HG03460 (cell line): Measurements from ENCODE around the gene OR6C65.
"Not testable (repeated sequence)": the region's sequence is repeated elsewhere in the genome, so short reads cannot be mapped to it uniquely, and the experiment has no call there.

Experiments used
- ATAC-seq: cut with Tn5 transposase; IDR thresholded peaks from one replicate; pipeline ENCODE4 v1.9.1; 2021; ENCODE audit not compliant: unreplicated experiment

OR6C65 gene

GRCh38 chr12:55400229-55400628 lies at the start of gene OR6C65:
Gene OR6C65 (plus strand): TSS chr12:55400529. CDS start chr12:55400529, 0 bp downstream.
- ATAC-seq, result no peak

DNA sequence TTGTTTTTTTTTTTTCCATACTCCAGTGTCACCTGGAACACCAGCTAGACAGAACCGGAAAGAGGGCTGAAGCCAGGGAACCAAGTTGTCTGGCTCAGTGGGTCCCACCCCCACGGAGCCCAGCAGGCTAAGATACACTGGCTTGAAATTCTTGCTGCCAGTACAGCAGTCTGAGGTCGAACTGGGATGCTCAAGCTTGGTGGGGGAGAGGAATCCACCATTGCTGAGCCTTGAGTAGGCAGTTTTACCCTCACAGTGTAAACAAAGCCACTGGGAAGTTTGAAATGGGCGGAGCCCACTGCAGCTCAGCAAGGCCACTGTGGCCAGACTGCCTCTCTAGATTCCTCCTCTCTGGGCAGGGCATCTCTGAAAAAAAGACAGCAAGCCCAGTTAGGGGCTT lies 45.0 kb upstream of the OR6C65 start:
- ATAC-seq, result not testable (repeated sequence)

- ATAC-seq, result no peak
Observed at GRCh38 chr12:55362675-55363074, 37.7 kb upstream of the OR6C65 start, which contains the start of gene OR6C75. Gene OR6C75 (plus strand): TSS chr12:55362975. CDS start chr12:55365111, 2,136 bp downstream.

DNA sequence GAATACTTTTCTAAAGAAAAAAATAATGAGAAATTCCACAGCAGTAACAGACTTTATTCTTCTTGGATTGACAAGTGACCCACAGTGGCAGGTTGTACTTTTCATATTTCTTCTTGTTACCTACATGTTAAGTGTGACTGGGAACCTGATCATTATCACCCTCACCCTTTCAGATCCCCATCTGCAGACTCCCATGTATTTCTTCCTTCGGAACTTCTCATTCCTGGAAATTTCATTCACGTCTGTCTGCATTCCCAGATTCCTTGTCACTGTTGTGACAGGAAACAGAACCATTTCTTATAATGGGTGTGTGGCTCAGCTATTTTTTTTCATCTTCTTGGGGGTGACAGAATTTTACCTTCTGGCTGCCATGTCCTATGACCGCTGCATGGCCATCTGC lies 35.2 kb upstream of the OR6C65 start:
- ATAC-seq, result no peak

GRCh38 chr12:55372521-55372920 lies 27.8 kb upstream of the OR6C65 start:
- ATAC-seq, result no peak

DNA sequence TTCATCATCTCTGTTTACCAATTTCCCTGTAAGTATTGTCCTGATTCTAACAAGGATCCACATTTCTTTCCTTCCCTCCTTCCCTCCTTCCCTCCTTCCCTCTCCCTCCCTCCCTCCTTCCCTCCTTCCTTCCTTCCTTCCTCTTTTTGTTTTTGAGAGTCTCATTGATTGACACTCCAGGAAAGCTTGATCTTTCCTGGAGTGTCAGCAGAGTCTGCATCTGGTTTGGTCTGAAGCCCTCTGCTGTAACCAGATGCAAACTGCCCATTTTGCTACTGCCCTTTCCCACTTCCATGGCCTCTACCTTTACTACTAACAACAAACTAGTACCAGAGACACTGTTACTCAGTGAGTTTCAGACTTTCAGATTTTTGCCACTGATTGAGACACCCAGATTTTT lies 14.4 kb upstream of the OR6C65 start:
- no peak for ATAC-seq

DNA sequence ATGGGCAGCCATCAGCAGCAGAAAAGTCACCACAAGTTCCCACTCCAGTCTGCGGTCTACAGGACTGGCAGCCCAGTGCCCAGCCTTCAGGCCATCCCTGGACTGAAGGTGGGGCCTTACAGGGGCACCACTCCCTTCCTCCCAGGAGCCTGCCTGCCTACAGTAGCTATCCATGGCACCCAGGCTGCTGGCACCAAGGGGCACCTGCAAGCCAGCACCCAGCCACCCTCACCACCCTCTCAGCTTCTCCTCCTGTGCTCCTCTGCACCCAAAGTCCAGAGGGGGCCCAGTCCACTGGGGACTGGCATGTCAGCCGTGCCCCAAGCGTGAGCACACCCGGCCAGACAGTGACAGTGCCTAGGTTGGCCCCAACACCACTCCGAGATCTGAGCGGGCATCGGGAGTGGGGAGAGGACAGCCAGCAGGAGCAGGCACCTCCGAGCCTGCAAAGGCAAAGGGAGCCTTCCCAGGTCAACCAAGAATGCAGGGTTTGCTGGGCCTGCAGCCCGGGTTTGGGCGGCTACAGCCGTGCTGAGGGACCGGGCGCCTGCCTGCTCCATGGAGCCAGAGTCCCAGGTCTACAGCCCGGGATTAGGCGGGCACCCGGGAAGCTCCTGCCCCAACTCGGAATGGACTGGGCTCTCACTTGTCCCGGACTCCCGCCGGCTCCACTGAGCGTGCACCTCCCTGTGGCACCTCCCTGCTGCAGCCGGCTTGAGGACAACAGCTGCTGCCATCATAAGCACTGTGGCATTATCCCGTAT lies 8.1 kb upstream of the OR6C65 start:
- no peak for ATAC-seq

DNA sequence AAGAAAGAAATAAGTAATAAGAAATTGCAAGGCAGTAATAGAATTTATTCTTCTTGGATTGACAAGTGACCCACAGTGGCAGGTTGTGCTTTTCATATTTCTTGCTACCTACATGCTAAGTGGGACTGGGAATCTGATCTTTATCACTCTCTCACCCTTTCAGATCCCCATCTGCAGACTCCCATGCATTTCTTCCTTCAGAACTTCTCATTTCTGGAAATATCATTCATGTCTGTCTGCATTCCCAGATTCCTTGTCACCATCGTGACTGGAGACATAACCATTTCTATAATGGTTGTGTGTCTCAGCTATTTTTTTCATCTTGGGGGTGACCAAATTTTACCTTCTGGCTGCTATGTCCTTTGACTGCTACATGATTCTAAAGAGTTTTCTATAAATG lies 4.0 kb upstream of the OR6C65 start:
- ATAC-seq, result no peak

DNA sequence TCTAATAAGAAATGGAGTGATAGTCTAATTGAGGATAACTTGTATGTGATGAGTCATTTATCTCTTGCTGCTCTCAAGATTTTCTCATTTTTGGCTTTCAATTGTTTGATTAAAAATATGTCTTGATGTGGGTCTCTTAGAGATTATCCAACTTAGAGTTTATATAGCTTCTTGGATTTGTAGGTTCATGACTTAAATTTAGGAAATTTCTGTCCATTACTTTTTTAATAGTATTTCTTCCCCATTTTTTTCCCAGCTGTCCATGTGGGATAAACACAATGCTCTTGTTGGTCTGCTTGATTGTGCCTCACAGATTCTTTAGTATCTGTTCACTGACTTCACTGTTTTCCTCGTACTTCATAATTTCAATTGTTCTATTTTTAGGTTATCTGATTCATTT lies 7.5 kb downstream of the OR6C65 start:
- ATAC-seq, result no peak

DNA sequence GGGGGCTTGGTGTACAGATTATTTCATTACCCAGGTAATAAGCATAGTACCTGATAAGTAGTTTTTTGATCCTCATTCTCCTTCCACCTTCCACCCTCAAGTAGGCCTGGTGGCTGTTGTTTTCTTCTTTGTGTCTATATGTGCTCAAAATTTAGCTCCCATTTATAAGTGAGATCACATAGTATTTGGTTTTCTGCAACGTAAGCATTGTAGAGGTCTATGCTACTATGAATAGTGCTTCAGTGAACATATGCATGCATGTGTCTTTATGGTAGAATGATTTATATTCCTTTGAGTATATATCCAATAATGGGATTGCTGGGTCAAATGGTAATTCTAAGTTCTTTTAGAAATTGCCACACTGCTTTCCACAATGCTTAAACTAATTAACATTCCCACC lies 8.8 kb downstream of the OR6C65 start:
- ATAC-seq, result not testable (repeated sequence)

DNA sequence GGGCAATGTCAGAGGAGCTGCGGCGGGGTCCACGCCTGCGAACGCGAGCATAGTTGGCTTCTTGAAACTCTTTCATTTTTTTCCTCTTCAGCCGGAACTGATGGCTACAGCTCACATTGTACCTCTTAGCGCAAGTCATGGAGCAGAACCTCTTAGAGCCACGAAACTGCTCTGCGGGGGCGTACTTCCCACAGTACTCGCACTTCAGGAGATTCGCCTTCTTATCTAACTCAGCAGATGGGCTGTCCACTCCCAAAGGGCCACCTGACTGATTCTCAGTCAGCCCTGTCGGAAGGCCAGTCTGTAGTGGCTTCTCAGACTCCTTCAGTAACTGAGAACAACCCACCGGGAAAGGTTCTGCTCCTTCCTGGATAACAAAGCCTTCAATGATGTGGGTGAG lies 11.8 kb downstream of the OR6C65 start:
- not testable (repeated sequence) for ATAC-seq

DNA sequence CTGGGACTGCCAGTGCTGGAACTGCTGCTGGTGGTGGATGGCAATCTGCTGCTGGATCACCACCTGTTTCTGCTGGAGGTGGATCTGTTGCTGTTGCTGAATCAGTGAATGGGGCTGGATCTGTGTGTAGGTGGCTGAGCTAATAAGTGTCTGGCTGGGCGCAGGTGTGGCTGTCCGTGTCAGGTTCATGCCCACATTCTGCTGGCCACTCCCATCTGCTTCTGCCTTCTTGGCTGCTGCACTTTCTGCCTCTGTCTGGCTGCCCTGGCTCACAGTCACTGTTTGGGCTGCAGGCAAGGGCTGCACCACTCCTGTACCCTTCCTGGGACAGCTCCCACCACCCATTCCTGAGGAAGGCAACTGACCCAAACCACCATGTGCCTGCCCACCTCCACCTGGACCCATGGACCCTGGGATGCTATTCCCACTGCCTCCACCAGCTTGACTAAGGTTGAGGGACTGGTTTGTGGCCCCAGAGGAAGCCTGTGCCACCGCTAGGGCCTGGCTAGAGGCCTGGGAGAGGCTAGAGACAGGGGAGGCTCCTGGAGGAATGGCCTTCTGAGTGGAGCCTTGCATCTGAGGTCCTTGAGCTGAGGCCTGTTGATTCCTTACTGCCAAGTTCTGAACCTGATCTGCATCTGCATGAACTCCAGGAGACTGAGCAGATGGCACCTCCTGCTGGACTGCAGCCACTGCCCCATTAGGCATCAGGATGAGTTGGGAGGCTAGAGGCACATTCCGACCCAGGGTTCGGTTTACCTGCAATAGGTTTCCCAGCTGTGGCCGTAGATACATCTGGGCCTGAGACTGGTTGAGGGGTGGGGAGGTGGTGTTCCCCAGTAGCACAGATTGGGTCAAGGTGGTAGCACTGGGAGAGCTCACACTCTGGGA lies 13.4 kb downstream of the OR6C65 start:
- ATAC-seq, result not testable (repeated sequence)

DNA sequence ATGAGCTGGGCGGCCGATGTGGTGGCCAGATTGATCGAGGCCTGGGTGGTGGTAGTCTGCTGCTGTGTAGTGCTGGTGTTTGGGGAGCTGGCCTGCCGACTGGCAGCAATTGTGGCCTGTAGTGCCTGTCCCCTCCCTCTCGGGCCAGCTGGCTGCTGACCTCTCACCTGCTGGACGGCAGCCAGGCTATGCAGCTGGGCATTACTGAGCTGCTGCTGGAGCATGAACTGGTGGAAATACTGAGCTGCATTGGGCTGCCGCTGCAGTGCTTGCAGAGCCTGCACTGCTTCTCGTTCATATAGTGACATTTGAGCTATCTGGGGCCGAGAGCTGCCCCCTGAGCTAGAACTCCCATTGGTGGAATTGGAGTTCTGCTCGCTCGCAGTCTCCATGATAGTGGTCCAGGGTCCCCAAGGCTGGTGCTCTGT lies 14.1 kb downstream of the OR6C65 start:
- ATAC-seq, result not testable (repeated sequence)

DNA sequence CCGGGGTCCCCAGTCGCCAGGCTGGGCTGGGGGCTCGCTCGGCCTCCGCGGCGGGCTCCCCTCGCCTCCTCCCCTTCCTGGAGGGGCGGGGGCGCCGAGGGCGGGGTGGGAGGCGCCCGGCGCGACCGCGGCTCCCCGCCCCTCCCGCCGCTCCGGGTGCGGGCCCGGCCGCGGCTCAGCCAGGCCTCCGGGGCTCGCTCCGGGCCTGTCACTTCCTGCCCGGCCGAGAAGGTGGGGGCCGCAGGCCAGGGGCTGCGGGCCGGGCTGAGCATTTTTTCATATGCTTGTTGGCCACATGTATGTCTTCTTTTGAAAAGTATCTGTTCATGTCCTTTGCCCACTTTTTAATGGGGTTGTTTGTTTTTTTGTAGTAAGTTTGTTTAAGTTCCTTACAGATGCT lies 14.6 kb downstream of the OR6C65 start:
- ATAC-seq, result not testable (repeated sequence)

DNA sequence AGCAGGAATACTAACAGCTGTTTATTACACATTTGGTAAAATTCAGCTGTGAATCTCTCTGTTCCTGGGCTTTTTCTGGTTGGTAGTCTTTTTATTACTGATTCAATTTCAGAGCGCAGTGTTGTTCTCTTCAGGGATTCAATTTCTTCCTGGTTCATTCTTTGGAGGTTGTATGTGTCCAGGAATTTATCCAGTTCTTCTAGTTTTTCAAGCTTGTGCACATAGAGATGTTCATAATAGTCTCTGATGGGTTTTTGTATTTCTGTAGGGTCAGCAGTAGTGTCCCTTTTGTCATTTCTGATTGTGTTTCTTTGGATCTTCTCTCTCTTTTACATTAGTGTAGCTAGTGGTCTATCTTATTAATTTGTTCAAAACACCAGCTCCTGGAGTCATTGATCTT lies 16.6 kb downstream of the OR6C65 start:
- ATAC-seq, result no peak

DNA sequence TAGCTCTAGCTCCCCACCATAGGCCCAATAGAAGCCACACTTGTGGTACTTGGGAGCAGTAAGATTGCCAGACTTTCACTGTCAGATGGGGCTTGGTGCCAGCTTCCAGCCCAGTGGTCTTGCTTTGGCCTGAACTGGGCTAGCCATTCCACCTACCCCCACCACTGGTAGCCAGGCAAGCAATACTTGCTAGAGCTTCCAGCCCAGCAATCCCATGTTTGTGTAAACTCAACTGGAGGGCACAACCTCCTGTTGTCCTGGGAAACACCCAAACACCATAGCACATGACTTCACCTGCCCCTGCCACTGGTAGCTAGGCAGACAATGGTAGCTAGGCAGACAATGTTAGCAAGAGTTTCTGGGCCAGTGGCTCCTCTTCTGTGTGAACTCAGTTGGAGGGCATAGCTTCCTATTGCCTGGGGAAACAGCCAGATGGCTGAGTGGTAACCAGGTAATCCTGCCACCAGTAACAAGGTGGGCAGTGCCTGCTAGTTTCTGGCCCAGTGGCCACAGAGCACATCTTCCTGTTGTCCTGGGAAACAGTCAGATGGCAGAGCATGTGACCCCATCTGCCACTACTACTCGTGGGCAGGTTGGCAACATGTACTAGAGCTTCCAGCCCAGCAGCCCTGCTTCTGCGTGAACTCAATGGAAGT lies 20.1 kb downstream of the OR6C65 start:
- ATAC-seq, result no peak

- no peak for ATAC-seq
Observed at GRCh38 chr12:55425954-55426353, 25.6 kb downstream of the OR6C65 start, which contains the start of gene OR6C76. Gene OR6C76 (plus strand): TSS chr12:55426254. CDS start chr12:55426254, 0 bp downstream.

- ATAC-seq, result no peak
Observed at GRCh38 chr12:55428331-55429243, 28.3 kb downstream of the OR6C65 start.

- not testable (repeated sequence) for ATAC-seq
Observed at GRCh38 chr12:55441233-55441632, 40.9 kb downstream of the OR6C65 start.

GRCh38 chr12:55443776-55444175 lies 43.4 kb downstream of the OR6C65 start, which contains the start of gene OR6C2:
Gene OR6C2 (plus strand): TSS chr12:55444076. CDS start chr12:55452214, 8,138 bp downstream.
- ATAC-seq, result no peak
